K562 (cell line): Measurements from ENCODE around the gene IGF2BP3. TPM values are rescaled to one million over a fixed set of nuclear protein-coding genes. Genes with fewer than 3 reads are reported as not detected.
A peak's percentile ranks its signal among the peaks of the same experiment; 100 is the strongest.

Experiments
- E2F3 ChIP-seq: fragments of 250-450 bp; sonication (Bioruptor Pico); IDR thresholded peaks from 2 replicates; pipeline ENCODE4 v1.4.0; 2020; ENCODE audit warnings: mild to moderate bottlenecking
- ELF1 ChIP-seq: fragments of 200-800 bp; sonication (Bioruptor generic); IDR thresholded peaks from 2 replicates; pipeline ENCODE4 v1.6.1; 2016; ENCODE audit warnings: missing genetic modification characterization, missing compliant biosample characterization
- HMG20A ChIP-seq: fragments of 450-650 bp; formaldehyde crosslinking; conservative IDR thresholded peaks from 2 replicates; pipeline ENCODE4 v1.4.0; 2020; ENCODE audit warnings: mild to moderate bottlenecking, mixed read lengths
- MITF ChIP-seq: IDR thresholded peaks from 2 replicates; pipeline ENCODE4 v1.6.1; 2014; ENCODE audit warnings: antibody characterized with exemption
- PML ChIP-seq: IDR thresholded peaks from 2 replicates; pipeline ENCODE4 v1.6.1; 2012; ENCODE audit warnings: low read length, inconsistent platforms
- RBM34 ChIP-seq: fragments of 200-400 bp; formaldehyde crosslinking; IDR thresholded peaks from 2 replicates; pipeline ENCODE4 v1.6.1; 2018; ENCODE audit warnings: low read length, borderline replicate concordance; ENCODE audit not compliant: insufficient read depth
- SRSF1 ChIP-seq: fragments of 200-400 bp; formaldehyde crosslinking; IDR thresholded peaks from 2 replicates; pipeline ENCODE4 v1.6.1; 2017; ENCODE audit warnings: mild to moderate bottlenecking, low read depth, low read length, moderate library complexity
- polyA plus RNA-seq, 8 experiments: library from polyadenylated mRNA; depleted of rRNA in 4 of 8; stranded (reverse) in 5 of 8; unstranded in 3 of 8; fragments of >200 nt; fragmentation: Nextera tagmentation in 2 of 8; fragmentation: Illumina TruSeq in 1 of 8; extraction: Ambion mirVana in 2 of 8; extraction: Trizol in 1 of 8; gene quantifications; 2 replicates each; pipeline versions ENCODE4 v1.2.1 to v1.2.3, GENCODE V29; 2011 to 2014; ENCODE audit warnings: inconsistent platforms in 1 of 8, missing spikeins in 1 of 8
- total RNA-seq, 7 experiments: library from RNA; depleted of rRNA in 6 of 7; stranded (reverse); fragments of >200 nt in 6 of 7; fragmentation: Illumina TruSeq in 2 of 7; extraction: Trizol in 2 of 7; gene quantifications; 2 replicates each; pipeline versions ENCODE4 v1.2.1 to v1.2.3, GENCODE V29; 2011 to 2021; ENCODE audit warnings: low replicate concordance in 1 of 7
- TF ChIP-seq, protein P1 (sequence below): fragments of 450-650 bp; IDR thresholded peaks from 2 replicates; pipeline ENCODE4 v1.6.1; 2016; ENCODE audit warnings: mild to moderate bottlenecking, moderate library complexity
- TF ChIP-seq, protein P2 (sequence below): sonication (generic); formaldehyde crosslinking; IDR thresholded peaks from 2 replicates; pipeline ENCODE4 v1.8.1; 2023; ENCODE audit warnings: mild to moderate bottlenecking, missing genetic modification reagents
- TF ChIP-seq, protein P3 (sequence below): fragments of 450-650 bp; IDR thresholded peaks from 2 replicates; pipeline ENCODE4 v1.6.1; 2016

Gene IGF2BP3
- total and polyA plus RNA-seq, 9 of the 15 experiments (the other 6 are each of a cell fraction or from before 2014, with no cell fraction given) = 8.4 to 88.1 (median 61.2) TPM

GRCh38 chr7:23474094-23474828 lies 4.0 kb upstream of the IGF2BP3 start (continued):
- TF ChIP-seq, protein P1, sequence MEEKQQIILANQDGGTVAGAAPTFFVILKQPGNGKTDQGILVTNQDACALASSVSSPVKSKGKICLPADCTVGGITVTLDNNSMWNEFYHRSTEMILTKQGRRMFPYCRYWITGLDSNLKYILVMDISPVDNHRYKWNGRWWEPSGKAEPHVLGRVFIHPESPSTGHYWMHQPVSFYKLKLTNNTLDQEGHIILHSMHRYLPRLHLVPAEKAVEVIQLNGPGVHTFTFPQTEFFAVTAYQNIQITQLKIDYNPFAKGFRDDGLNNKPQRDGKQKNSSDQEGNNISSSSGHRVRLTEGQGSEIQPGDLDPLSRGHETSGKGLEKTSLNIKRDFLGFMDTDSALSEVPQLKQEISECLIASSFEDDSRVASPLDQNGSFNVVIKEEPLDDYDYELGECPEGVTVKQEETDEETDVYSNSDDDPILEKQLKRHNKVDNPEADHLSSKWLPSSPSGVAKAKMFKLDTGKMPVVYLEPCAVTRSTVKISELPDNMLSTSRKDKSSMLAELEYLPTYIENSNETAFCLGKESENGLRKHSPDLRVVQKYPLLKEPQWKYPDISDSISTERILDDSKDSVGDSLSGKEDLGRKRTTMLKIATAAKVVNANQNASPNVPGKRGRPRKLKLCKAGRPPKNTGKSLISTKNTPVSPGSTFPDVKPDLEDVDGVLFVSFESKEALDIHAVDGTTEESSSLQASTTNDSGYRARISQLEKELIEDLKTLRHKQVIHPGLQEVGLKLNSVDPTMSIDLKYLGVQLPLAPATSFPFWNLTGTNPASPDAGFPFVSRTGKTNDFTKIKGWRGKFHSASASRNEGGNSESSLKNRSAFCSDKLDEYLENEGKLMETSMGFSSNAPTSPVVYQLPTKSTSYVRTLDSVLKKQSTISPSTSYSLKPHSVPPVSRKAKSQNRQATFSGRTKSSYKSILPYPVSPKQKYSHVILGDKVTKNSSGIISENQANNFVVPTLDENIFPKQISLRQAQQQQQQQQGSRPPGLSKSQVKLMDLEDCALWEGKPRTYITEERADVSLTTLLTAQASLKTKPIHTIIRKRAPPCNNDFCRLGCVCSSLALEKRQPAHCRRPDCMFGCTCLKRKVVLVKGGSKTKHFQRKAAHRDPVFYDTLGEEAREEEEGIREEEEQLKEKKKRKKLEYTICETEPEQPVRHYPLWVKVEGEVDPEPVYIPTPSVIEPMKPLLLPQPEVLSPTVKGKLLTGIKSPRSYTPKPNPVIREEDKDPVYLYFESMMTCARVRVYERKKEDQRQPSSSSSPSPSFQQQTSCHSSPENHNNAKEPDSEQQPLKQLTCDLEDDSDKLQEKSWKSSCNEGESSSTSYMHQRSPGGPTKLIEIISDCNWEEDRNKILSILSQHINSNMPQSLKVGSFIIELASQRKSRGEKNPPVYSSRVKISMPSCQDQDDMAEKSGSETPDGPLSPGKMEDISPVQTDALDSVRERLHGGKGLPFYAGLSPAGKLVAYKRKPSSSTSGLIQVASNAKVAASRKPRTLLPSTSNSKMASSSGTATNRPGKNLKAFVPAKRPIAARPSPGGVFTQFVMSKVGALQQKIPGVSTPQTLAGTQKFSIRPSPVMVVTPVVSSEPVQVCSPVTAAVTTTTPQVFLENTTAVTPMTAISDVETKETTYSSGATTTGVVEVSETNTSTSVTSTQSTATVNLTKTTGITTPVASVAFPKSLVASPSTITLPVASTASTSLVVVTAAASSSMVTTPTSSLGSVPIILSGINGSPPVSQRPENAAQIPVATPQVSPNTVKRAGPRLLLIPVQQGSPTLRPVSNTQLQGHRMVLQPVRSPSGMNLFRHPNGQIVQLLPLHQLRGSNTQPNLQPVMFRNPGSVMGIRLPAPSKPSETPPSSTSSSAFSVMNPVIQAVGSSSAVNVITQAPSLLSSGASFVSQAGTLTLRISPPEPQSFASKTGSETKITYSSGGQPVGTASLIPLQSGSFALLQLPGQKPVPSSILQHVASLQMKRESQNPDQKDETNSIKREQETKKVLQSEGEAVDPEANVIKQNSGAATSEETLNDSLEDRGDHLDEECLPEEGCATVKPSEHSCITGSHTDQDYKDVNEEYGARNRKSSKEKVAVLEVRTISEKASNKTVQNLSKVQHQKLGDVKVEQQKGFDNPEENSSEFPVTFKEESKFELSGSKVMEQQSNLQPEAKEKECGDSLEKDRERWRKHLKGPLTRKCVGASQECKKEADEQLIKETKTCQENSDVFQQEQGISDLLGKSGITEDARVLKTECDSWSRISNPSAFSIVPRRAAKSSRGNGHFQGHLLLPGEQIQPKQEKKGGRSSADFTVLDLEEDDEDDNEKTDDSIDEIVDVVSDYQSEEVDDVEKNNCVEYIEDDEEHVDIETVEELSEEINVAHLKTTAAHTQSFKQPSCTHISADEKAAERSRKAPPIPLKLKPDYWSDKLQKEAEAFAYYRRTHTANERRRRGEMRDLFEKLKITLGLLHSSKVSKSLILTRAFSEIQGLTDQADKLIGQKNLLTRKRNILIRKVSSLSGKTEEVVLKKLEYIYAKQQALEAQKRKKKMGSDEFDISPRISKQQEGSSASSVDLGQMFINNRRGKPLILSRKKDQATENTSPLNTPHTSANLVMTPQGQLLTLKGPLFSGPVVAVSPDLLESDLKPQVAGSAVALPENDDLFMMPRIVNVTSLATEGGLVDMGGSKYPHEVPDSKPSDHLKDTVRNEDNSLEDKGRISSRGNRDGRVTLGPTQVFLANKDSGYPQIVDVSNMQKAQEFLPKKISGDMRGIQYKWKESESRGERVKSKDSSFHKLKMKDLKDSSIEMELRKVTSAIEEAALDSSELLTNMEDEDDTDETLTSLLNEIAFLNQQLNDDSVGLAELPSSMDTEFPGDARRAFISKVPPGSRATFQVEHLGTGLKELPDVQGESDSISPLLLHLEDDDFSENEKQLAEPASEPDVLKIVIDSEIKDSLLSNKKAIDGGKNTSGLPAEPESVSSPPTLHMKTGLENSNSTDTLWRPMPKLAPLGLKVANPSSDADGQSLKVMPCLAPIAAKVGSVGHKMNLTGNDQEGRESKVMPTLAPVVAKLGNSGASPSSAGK = peak; percentile 80
- TF ChIP-seq ELF1 (tag) (0 out of 2 replicates have a peak, but pooled peaks have one; percentile 55), RBM34 (no peak), MITF (0 out of 2 replicates have a peak, but pooled peaks have one; percentile 42), SRSF1 (0 out of 2 replicates have a peak, but pooled peaks have one; percentile 16), E2F3 (CRISPR knock-in tag) (peak; percentile 93), HMG20A (no peak), PML (peak; percentile 77; the same call in 1 of the 2 replicates)
- TF ChIP-seq, protein P2, sequence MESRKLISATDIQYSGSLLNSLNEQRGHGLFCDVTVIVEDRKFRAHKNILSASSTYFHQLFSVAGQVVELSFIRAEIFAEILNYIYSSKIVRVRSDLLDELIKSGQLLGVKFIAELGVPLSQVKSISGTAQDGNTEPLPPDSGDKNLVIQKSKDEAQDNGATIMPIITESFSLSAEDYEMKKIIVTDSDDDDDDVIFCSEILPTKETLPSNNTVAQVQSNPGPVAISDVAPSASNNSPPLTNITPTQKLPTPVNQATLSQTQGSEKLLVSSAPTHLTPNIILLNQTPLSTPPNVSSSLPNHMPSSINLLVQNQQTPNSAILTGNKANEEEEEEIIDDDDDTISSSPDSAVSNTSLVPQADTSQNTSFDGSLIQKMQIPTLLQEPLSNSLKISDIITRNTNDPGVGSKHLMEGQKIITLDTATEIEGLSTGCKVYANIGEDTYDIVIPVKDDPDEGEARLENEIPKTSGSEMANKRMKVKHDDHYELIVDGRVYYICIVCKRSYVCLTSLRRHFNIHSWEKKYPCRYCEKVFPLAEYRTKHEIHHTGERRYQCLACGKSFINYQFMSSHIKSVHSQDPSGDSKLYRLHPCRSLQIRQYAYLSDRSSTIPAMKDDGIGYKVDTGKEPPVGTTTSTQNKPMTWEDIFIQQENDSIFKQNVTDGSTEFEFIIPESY (CRISPR knock-in tag) = peak; percentile 26; the same call in 1 of the 2 replicates
- TF ChIP-seq, protein P3, sequence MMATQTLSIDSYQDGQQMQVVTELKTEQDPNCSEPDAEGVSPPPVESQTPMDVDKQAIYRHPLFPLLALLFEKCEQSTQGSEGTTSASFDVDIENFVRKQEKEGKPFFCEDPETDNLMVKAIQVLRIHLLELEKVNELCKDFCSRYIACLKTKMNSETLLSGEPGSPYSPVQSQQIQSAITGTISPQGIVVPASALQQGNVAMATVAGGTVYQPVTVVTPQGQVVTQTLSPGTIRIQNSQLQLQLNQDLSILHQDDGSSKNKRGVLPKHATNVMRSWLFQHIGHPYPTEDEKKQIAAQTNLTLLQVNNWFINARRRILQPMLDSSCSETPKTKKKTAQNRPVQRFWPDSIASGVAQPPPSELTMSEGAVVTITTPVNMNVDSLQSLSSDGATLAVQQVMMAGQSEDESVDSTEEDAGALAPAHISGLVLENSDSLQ = peak; percentile 72
